ENCODE data around the gene KCND3. TPM values are rescaled to one million over a fixed set of nuclear protein-coding genes. Genes with fewer than 3 reads are reported as not detected.

KCND3 gene
- total RNA-seq, 1 experiment from 2014 or later, result 0.15 TPM

- H4K20me1 ChIP-seq (ENCODE audit: control insufficient read depth, insufficient read depth, insufficient read length), result no peaks in the 10 kb centered on the region
- no peak overlapping the region for H3K23ac ChIP-seq (ENCODE audit: insufficient read length, low read depth, low read length)
- no peak for DNase-seq
- no peak overlapping the region for H4K8ac ChIP-seq (replicated peaks; ENCODE audit: insufficient read length, low read depth, low read length)
- H3K27me3 ChIP-seq (ENCODE audit: insufficient read depth, low read length), result no peaks in the 10 kb centered on the region; the same call in 1 of the 2 replicates
- H3K36me3 Mint-ChIP-seq (ENCODE audit: insufficient read depth in 1 of 3, low read depth in 3 of 3), result peaks cover 3 to 13% (median 3%) of the 10 kb centered on the region in 3 experiments; a peak in 3 of 7 replicates
- H4K5ac ChIP-seq (ENCODE audit: insufficient read length, low read depth, low read length), result no peak overlapping the region
- H3K27ac Mint-ChIP-seq, result 0 out of 7 replicates have a peak overlapping the region, but pooled peaks of 1 of the 3 experiments have one; percentile 19
- H3K9me3 Mint-ChIP-seq, result peaks cover 10 to 12% of the 10 kb centered on the region in 2 experiments; a peak in 4 of 5 replicates
- H4K91ac ChIP-seq (ENCODE audit: insufficient read length, low read depth, low read length), result no peak overlapping the region
- no peak overlapping the region for H3K18ac ChIP-seq (ENCODE audit: insufficient read length, low read depth, low read length)
- H3K4ac ChIP-seq (ENCODE audit: low read depth, low read length), result no peak overlapping the region
- H3K14ac ChIP-seq (ENCODE audit: insufficient read depth, low read length), result no peak overlapping the region
- no peak overlapping the region for H2BK20ac ChIP-seq (ENCODE audit: low read depth, low read length, poor library complexity, severe bottlenecking)
- H2AK5ac ChIP-seq (ENCODE audit: insufficient read length, low read length), result no peak overlapping the region
- H3K4me1 Mint-ChIP-seq, result peaks cover 23 to 25% of the 10 kb centered on the region in 2 experiments
- H2AFZ ChIP-seq (ENCODE audit: low read length), result no peak overlapping the region
- H2BK120ac ChIP-seq (ENCODE audit: low read depth, low read length, poor library complexity, severe bottlenecking), result no peak overlapping the region
- no peak for TF ChIP-seq CTCF (conservative IDR thresholded peaks at IDR 0.05)
- no CpG with 5 or more reads among the region's 1 CpG for WGBS (ENCODE audit: extremely low coverage, insufficient read length, low lambda C conversion rate)
- H2BK5ac ChIP-seq (ENCODE audit: insufficient read length, low read length), result no peak overlapping the region
- no peaks in the 10 kb centered on the region for H3K79me2 ChIP-seq (ENCODE audit: insufficient read depth, low read length)
- no peaks in the 10 kb centered on the region for H3K23me2 ChIP-seq (ENCODE audit: insufficient read length, low read depth, low read length, poor library complexity, severe bottlenecking)
- no peak overlapping the region for H3K9ac ChIP-seq (ENCODE audit: extremely low read depth, insufficient read length, low read length)
- peaks cover 5% of the 10 kb centered on the region; the same call in 1 of the 2 replicates for H3K4me1 ChIP-seq (ENCODE audit: insufficient read depth, low read length)
- no peak overlapping the region for H3T11ph ChIP-seq (ENCODE audit: low read length)
- H3K4me2 ChIP-seq (ENCODE audit: insufficient read depth, insufficient read length, low read length), result no peak overlapping the region
- H3K27ac ChIP-seq (ENCODE audit: insufficient read length, low read depth, low read length), result no peak overlapping the region
- H2BK15ac ChIP-seq (ENCODE audit: low read depth, low read length), result no peak overlapping the region
- H2BK12ac ChIP-seq (ENCODE audit: insufficient read length, low read depth, low read length), result no peak overlapping the region
- no peak overlapping the region for H3K56ac ChIP-seq (ENCODE audit: insufficient read length, low read depth, low read length)
- H3K9me3 ChIP-seq (ENCODE audit: control insufficient read depth, low read depth, low read length), result no peaks in the 10 kb centered on the region
- peaks cover 11% of the 10 kb centered on the region for H3K27me3 Mint-ChIP-seq (ENCODE audit: low read depth)
- no peaks in the 10 kb centered on the region for H3K79me1 ChIP-seq (ENCODE audit: insufficient read depth, low read depth, low read length, poor library complexity, severe bottlenecking)
- no peak overlapping the region for H3K4me3 Mint-ChIP-seq
Observed at GRCh38 chr1:111911061-111911460, 78.4 kb downstream of the KCND3 start.

Measured in H9 (cell line).